ENCODE measurements around the gene CYP2B6. TPM values are rescaled to one million over a fixed set of nuclear protein-coding genes. Genes with fewer than 3 reads are reported as not detected.

The CYP2B6 gene
- total RNA-seq (2022) (not detected in 2 replicates), Bru-seq, nascent RNA (percentile 7 among the genes with signal in this experiment), BruChase-seq, experiment 1, labeled RNA remaining after a 6-hour chase (percentile 6 among the genes with signal in this experiment), BruChase-seq, experiment 2, labeled RNA remaining after a 2-hour chase (percentile 7 among the genes with signal in this experiment)
- long read RNA-seq: 0 reads

- intact Hi-C loops (cut with micrococcal nuclease): no loop called here
- CTCF ChIA-PET: interaction anchor here (0.6 to 1.1 kb wide), 4 partner anchors 16 to 618 kb away, joined by 3 to 4 read pairs (median 4); no protein-coding TSS in a partner anchor
- no peaks in the 10 kb centered on the region for H3K36me3 Mint-ChIP-seq (ENCODE audit: insufficient read depth, unreplicated experiment)
- no peak for DNase-seq (ENCODE audit: unreplicated experiment)
- no peak for TF ChIP-seq CTCF (IDR thresholded peaks at IDR 0.05; ENCODE audit: unreplicated experiment)
- no peak within 1 kb of the TSS for H3K27ac Mint-ChIP-seq (ENCODE audit: low read depth, unreplicated experiment)
- BruUV-seq (replicated peaks): no TSS peak
- no peaks in the 10 kb centered on the region for H3K4me1 Mint-ChIP-seq (ENCODE audit: insufficient read depth, unreplicated experiment)
- no peak within 1 kb of the TSS for H3K4me3 Mint-ChIP-seq (ENCODE audit: unreplicated experiment)
- POLR2A ChIA-PET: no interaction called here
- peaks cover 63% of the 10 kb centered on the region for H3K27me3 Mint-ChIP-seq (ENCODE audit: insufficient read depth, unreplicated experiment)
- H3K9me3 Mint-ChIP-seq (ENCODE audit: unreplicated experiment): no peaks in the 10 kb centered on the region
Measured at GRCh38 chr19:40990972-40991381, at the start of gene CYP2B6. Gene CYP2B6, plus strand, starts transcription at chr19:40991282. Its CDS starts 24 bp downstream, at chr19:40991306.

GRCh38 chr19:40941481-40942219 lies 49.4 kb upstream of the CYP2B6 start:
- no peak overlapping the region for H3K4me3 Mint-ChIP-seq (ENCODE audit: unreplicated experiment)
- ChIA-PET CTCF (no interaction called here), POLR2A (interaction anchor here (0.8 kb wide), 1 partner anchor 10 kb away, joined by 3 read pairs; no protein-coding TSS in a partner anchor)
- BruUV-seq (replicated peaks): no TSS peak
- TF ChIP-seq CTCF (IDR thresholded peaks at IDR 0.05; ENCODE audit: unreplicated experiment): no peak
- intact Hi-C loops (cut with micrococcal nuclease): no loop called here
- no peak for DNase-seq (ENCODE audit: unreplicated experiment)
- H3K27me3 Mint-ChIP-seq (ENCODE audit: insufficient read depth, unreplicated experiment): peaks cover 34% of the 10 kb centered on the region
- H3K4me1 Mint-ChIP-seq (ENCODE audit: insufficient read depth, unreplicated experiment): no peaks in the 10 kb centered on the region
- no peaks in the 10 kb centered on the region for H3K9me3 Mint-ChIP-seq (ENCODE audit: unreplicated experiment)
- no peak overlapping the region for H3K27ac Mint-ChIP-seq (ENCODE audit: low read depth, unreplicated experiment)
- H3K36me3 Mint-ChIP-seq (ENCODE audit: insufficient read depth, unreplicated experiment): peaks cover 5% of the 10 kb centered on the region

GRCh38 chr19:40945645-40946044 lies 45.4 kb upstream of the CYP2B6 start:
- DNase-seq (ENCODE audit: unreplicated experiment): peak; percentile 35
- no peak overlapping the region for H3K4me3 Mint-ChIP-seq (ENCODE audit: unreplicated experiment)
- peaks cover 26% of the 10 kb centered on the region for H3K27me3 Mint-ChIP-seq (ENCODE audit: insufficient read depth, unreplicated experiment)
- ChIA-PET CTCF (interaction anchor here (0.6 kb wide), 1 partner anchor 127 kb away, joined by 3 read pairs; no protein-coding TSS in a partner anchor), POLR2A (no interaction called here)
- H3K27ac Mint-ChIP-seq (ENCODE audit: low read depth, unreplicated experiment): no peak overlapping the region
- TF ChIP-seq CTCF (IDR thresholded peaks at IDR 0.05; ENCODE audit: unreplicated experiment): no peak
- H3K9me3 Mint-ChIP-seq (ENCODE audit: unreplicated experiment): no peaks in the 10 kb centered on the region
- BruUV-seq (replicated peaks): no TSS peak
- intact Hi-C loops (cut with micrococcal nuclease): no loop called here
- peaks cover 5% of the 10 kb centered on the region for H3K36me3 Mint-ChIP-seq (ENCODE audit: insufficient read depth, unreplicated experiment)
- no peaks in the 10 kb centered on the region for H3K4me1 Mint-ChIP-seq (ENCODE audit: insufficient read depth, unreplicated experiment)

GRCh38 chr19:40947114-40947513 lies 44.0 kb upstream of the CYP2B6 start:
- intact Hi-C loops (cut with micrococcal nuclease): no loop called here
- TF ChIP-seq CTCF (IDR thresholded peaks at IDR 0.05; ENCODE audit: unreplicated experiment): no peak
- CTCF ChIA-PET: interaction anchor here (0.6 kb wide), 1 partner anchor 171 kb away, joined by 6 read pairs; no protein-coding TSS in a partner anchor

More at GRCh38 chr19:40947114-40947513, 44.0 kb upstream of the CYP2B6 start:
- Mint-ChIP-seq H3K27ac (ENCODE audit: low read depth, unreplicated experiment) (no peak overlapping the region), H3K9me3 (ENCODE audit: unreplicated experiment) (no peaks in the 10 kb centered on the region), H3K27me3 (ENCODE audit: insufficient read depth, unreplicated experiment) (peaks cover 29% of the 10 kb centered on the region), H3K36me3 (ENCODE audit: insufficient read depth, unreplicated experiment) (peaks cover 5% of the 10 kb centered on the region), H3K4me3 (ENCODE audit: unreplicated experiment) (no peak overlapping the region), H3K4me1 (ENCODE audit: insufficient read depth, unreplicated experiment) (no peaks in the 10 kb centered on the region)
- DNase-seq (ENCODE audit: unreplicated experiment): no peak
- POLR2A ChIA-PET: no interaction called here
- BruUV-seq (replicated peaks): no TSS peak
